OCI-LY7 (cell line): ENCODE results near the gene TIMM8B.
"Not testable (repeated sequence)": the region's sequence is repeated elsewhere in the genome, so short reads cannot be mapped to it uniquely, and the experiment has no call there.

ENCODE experiments used
- EZH2phosphoT487 ChIP-seq: fragments of 200-600 bp; sonication (generic); IDR thresholded peaks from 2 replicates; pipeline ENCODE4 v1.6.1; 2018; ENCODE audit warnings: low read depth, borderline replicate concordance, mild to moderate bottlenecking, mixed run types, antibody characterized with exemption, low read length, moderate library complexity, mixed read lengths
- TF ChIP-seq, protein P1 (sequence below): fragments of 200-600 bp; sonication (generic); conservative IDR thresholded peaks from 2 replicates; pipeline ENCODE4 v1.5.1; 2014; ENCODE audit warnings: mild to moderate bottlenecking, antibody characterized with exemption, low read length, moderate library complexity, mixed read lengths

DNA sequence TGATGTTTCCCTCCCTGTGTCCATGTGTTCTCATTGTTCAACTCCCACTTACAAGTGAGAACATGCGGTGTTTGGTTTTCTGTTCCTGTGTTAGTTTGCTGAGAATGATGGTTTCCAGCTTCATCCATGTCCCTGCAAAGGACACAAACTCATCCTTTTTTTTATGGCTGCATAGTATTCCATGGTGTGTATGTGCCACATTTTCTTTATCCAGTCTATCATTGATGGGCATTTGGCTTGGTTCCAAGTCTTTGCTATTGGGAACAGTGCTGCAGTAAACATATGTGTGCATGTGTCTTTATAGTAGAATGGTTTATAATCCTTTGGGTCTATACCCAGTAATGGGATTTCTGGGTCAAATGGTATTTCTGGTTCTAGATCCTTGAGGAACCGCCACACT is 39.9 kb downstream of the TIMM8B start:
- TF ChIP-seq, protein P1, sequence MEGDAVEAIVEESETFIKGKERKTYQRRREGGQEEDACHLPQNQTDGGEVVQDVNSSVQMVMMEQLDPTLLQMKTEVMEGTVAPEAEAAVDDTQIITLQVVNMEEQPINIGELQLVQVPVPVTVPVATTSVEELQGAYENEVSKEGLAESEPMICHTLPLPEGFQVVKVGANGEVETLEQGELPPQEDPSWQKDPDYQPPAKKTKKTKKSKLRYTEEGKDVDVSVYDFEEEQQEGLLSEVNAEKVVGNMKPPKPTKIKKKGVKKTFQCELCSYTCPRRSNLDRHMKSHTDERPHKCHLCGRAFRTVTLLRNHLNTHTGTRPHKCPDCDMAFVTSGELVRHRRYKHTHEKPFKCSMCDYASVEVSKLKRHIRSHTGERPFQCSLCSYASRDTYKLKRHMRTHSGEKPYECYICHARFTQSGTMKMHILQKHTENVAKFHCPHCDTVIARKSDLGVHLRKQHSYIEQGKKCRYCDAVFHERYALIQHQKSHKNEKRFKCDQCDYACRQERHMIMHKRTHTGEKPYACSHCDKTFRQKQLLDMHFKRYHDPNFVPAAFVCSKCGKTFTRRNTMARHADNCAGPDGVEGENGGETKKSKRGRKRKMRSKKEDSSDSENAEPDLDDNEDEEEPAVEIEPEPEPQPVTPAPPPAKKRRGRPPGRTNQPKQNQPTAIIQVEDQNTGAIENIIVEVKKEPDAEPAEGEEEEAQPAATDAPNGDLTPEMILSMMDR, result not testable (repeated sequence)
- not testable (repeated sequence) for TF ChIP-seq EZH2phosphoT487
